ENCODE data around the gene ARHGEF12. TPM values are rescaled to one million over a fixed set of nuclear protein-coding genes. Genes with fewer than 3 reads are reported as not detected.

ARHGEF12 gene
- total RNA-seq, 1 donor from 2014 or later, result 114 TPM

DNA sequence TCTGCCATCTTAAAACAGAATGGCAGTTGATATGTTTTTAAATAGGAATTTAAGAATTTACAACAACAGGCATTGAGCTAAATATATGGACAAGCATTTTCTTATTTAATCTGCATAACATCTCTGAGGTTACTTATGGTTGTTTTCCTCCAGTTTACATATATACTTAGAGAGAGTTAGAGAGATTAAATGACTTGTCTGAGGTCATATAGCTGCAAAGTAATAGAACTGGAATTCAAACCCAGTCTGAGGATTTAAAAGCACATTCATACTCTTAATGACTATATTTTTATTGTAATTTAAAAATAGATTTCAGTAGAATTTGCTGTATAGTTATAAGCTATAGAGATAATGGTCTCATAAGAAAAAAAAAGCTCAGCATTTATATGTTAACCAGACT is 93.9 kb downstream of the ARHGEF12 start:
- no peaks in the 10 kb centered on the region for H3K27me3 Mint-ChIP-seq (ENCODE audit: unreplicated experiment)
- no peak for TF ChIP-seq CTCF (IDR thresholded peaks at IDR 0.05)
- H3K4me1 Mint-ChIP-seq (ENCODE audit: unreplicated experiment), result peaks cover 34% of the 10 kb centered on the region
- no peak overlapping the region for H3K27ac Mint-ChIP-seq (ENCODE audit: unreplicated experiment)
- H3K4me3 Mint-ChIP-seq (ENCODE audit: unreplicated experiment), result no peak overlapping the region
- DNase-seq (ENCODE audit: extremely low spot score, unreplicated experiment), result no peak
- peaks cover 27% of the 10 kb centered on the region for H3K36me3 Mint-ChIP-seq (ENCODE audit: unreplicated experiment)
- no peaks in the 10 kb centered on the region for H3K9me3 Mint-ChIP-seq (ENCODE audit: unreplicated experiment)

GRCh38 chr11:120431633-120432032 is 95.4 kb downstream of the ARHGEF12 start:
- Mint-ChIP-seq H3K9me3 (ENCODE audit: unreplicated experiment) (no peaks in the 10 kb centered on the region), H3K36me3 (ENCODE audit: unreplicated experiment) (peaks cover 25% of the 10 kb centered on the region), H3K4me1 (ENCODE audit: unreplicated experiment) (peaks cover 32% of the 10 kb centered on the region), H3K4me3 (ENCODE audit: unreplicated experiment) (peak overlapping the region; percentile 66), H3K27me3 (ENCODE audit: unreplicated experiment) (no peaks in the 10 kb centered on the region), H3K27ac (ENCODE audit: unreplicated experiment) (peak overlapping the region; percentile 96)
- TF ChIP-seq CTCF (IDR thresholded peaks at IDR 0.05), result peak; percentile 59
- no peak for DNase-seq (ENCODE audit: extremely low spot score, unreplicated experiment)

- Mint-ChIP-seq H3K27ac (ENCODE audit: unreplicated experiment) (peak overlapping the region; percentile 96), H3K4me1 (ENCODE audit: unreplicated experiment) (peaks cover 32% of the 10 kb centered on the region), H3K9me3 (ENCODE audit: unreplicated experiment) (no peaks in the 10 kb centered on the region), H3K36me3 (ENCODE audit: unreplicated experiment) (peaks cover 23% of the 10 kb centered on the region), H3K27me3 (ENCODE audit: unreplicated experiment) (no peaks in the 10 kb centered on the region), H3K4me3 (ENCODE audit: unreplicated experiment) (peak overlapping the region; percentile 66)
- no peak for DNase-seq (ENCODE audit: extremely low spot score, unreplicated experiment)
- no peak for TF ChIP-seq CTCF (IDR thresholded peaks at IDR 0.05)
Observed at GRCh38 chr11:120432056-120433018, 96.1 kb downstream of the ARHGEF12 start.

GRCh38 chr11:120441592-120441991 is 105.4 kb downstream of the ARHGEF12 start:
- no peaks in the 10 kb centered on the region for H3K9me3 Mint-ChIP-seq (ENCODE audit: unreplicated experiment)
- H3K36me3 Mint-ChIP-seq (ENCODE audit: unreplicated experiment), result peaks cover 44% of the 10 kb centered on the region
- H3K4me3 Mint-ChIP-seq (ENCODE audit: unreplicated experiment), result no peak overlapping the region
- no peak for TF ChIP-seq CTCF (IDR thresholded peaks at IDR 0.05)
- H3K4me1 Mint-ChIP-seq (ENCODE audit: unreplicated experiment), result no peaks in the 10 kb centered on the region
- H3K27ac Mint-ChIP-seq (ENCODE audit: unreplicated experiment), result no peak overlapping the region
- H3K27me3 Mint-ChIP-seq (ENCODE audit: unreplicated experiment), result no peaks in the 10 kb centered on the region
- no peak for DNase-seq (ENCODE audit: extremely low spot score, unreplicated experiment)

DNA sequence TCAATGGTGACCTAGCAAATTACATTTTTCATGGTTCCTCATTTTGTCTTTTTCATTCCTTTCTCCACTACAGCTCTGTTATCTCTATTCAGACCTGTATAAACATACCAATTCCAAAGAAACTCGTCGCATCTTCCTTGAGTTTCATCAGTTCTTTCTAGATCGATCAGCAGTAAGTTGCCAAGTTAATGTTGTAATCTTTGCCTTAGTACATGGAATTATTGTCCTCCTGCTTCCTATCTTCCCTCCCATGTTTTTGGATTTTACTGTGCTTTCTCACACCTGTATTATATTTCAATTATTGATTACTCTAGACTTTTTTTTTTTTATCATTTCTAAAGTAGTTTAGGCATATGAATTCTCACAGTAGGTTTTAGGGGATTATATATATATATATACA is 105.8 kb downstream of the ARHGEF12 start:
- H3K27me3 Mint-ChIP-seq (ENCODE audit: unreplicated experiment), result no peaks in the 10 kb centered on the region
- H3K27ac Mint-ChIP-seq (ENCODE audit: unreplicated experiment), result no peak overlapping the region
- peaks cover 46% of the 10 kb centered on the region for H3K36me3 Mint-ChIP-seq (ENCODE audit: unreplicated experiment)
- no peaks in the 10 kb centered on the region for H3K9me3 Mint-ChIP-seq (ENCODE audit: unreplicated experiment)
- H3K4me3 Mint-ChIP-seq (ENCODE audit: unreplicated experiment), result no peak overlapping the region
- TF ChIP-seq CTCF (IDR thresholded peaks at IDR 0.05), result no peak
- no peak for DNase-seq (ENCODE audit: extremely low spot score, unreplicated experiment)
- H3K4me1 Mint-ChIP-seq (ENCODE audit: unreplicated experiment), result no peaks in the 10 kb centered on the region

Measured in osteocyte (in vitro differentiated cells).